RWPE2 (cell line): ENCODE measurements around the gene TRIL.

Source experiments
- ATAC-seq: fragments of 200-7000 bp; cut with Tn5 transposase; 3 replicates; pipeline ENCODE4 v1.9.1; 2021; ENCODE audit warnings: low read depth
- DNase-seq: peaks from one replicate; pipeline ENCODE4 v3.0.0-alpha.2; 2020; ENCODE audit warnings: low spot score
- H3K27ac ChIP-seq: fragments of 450-650 bp; 2 replicates; pipeline ENCODE4 v1.5.1; 2017; ENCODE audit warnings: mild to moderate bottlenecking; ENCODE audit not compliant: poor library complexity, severe bottlenecking
- H3K27me3 ChIP-seq: fragments of 250-450 bp; sonication (Bioruptor Pico); 2 replicates; pipeline ENCODE4 v1.5.1; 2021; ENCODE audit warnings: mild to moderate bottlenecking, moderate library complexity; ENCODE audit not compliant: insufficient read depth, poor library complexity, severe bottlenecking
- H3K36me3 ChIP-seq: fragments of 250-450 bp; sonication (Bioruptor Pico); 2 replicates; pipeline ENCODE4 v1.5.1; 2020; ENCODE audit warnings: low read depth, mild to moderate bottlenecking, moderate library complexity
- H3K4me1 ChIP-seq: fragments of 250-450 bp; sonication (Bioruptor Pico); 2 replicates; pipeline ENCODE4 v1.5.1; 2021; ENCODE audit warnings: mild to moderate bottlenecking, moderate library complexity; ENCODE audit not compliant: insufficient read depth, poor library complexity, severe bottlenecking
- H3K4me3 ChIP-seq: fragments of 250-450 bp; sonication (Bioruptor Pico); 2 replicates; pipeline ENCODE4 v1.5.1; 2021; ENCODE audit warnings: mild to moderate bottlenecking, moderate library complexity; ENCODE audit not compliant: severe bottlenecking
- H3K9me3 ChIP-seq: fragments of 250-450 bp; sonication (Bioruptor Pico); 2 replicates; pipeline ENCODE4 v1.5.1; 2021; ENCODE audit warnings: mild to moderate bottlenecking, moderate library complexity; ENCODE audit not compliant: severe bottlenecking
- CTCF ChIP-seq: fragments of 450-650 bp; IDR thresholded peaks from one replicate; pipeline ENCODE4 v1.5.1; 2017; ENCODE audit warnings: mild to moderate bottlenecking, moderate library complexity; ENCODE audit not compliant: poor library complexity, severe bottlenecking

Gene TRIL

GRCh38 chr7:28954946-28955345 is 3.2 kb downstream of the TRIL start:
- peaks cover 35% of the 10 kb centered on the region for H3K27me3 ChIP-seq
- H3K36me3 ChIP-seq = no peaks in the 10 kb centered on the region
- no peaks in the 10 kb centered on the region for H3K4me1 ChIP-seq
- no peak overlapping the region for H3K27ac ChIP-seq
- ATAC-seq (no peak), DNase-seq (no peak)
- no peak overlapping the region for H3K4me3 ChIP-seq
- TF ChIP-seq CTCF = no peak
- no peaks in the 10 kb centered on the region for H3K9me3 ChIP-seq

- peaks cover 35% of the 10 kb centered on the region for H3K27me3 ChIP-seq
Measured at GRCh38 chr7:28954471-28954870, 3.7 kb downstream of the TRIL start.

GRCh38 chr7:28953633-28954032 is 4.5 kb downstream of the TRIL start:
- no peak for TF ChIP-seq CTCF
- H3K9me3 ChIP-seq = no peaks in the 10 kb centered on the region
- no peaks in the 10 kb centered on the region for H3K36me3 ChIP-seq
- no peak for DNase-seq
- no peak overlapping the region for H3K4me3 ChIP-seq
- ATAC-seq = no peak
- H3K27ac ChIP-seq = no peak overlapping the region
- H3K4me1 ChIP-seq = no peaks in the 10 kb centered on the region
- peaks cover 33% of the 10 kb centered on the region for H3K27me3 ChIP-seq

More at GRCh38 chr7:28954471-28954870, 3.7 kb downstream of the TRIL start:
- DNase-seq = no peak
- H3K9me3 ChIP-seq = no peaks in the 10 kb centered on the region
- no peaks in the 10 kb centered on the region for H3K36me3 ChIP-seq
- H3K27ac ChIP-seq = no peak overlapping the region
- H3K4me1 ChIP-seq = no peaks in the 10 kb centered on the region
- ATAC-seq = no peak
- TF ChIP-seq CTCF = no peak
- no peak overlapping the region for H3K4me3 ChIP-seq

- no peak overlapping the region for H3K4me3 ChIP-seq
- no peaks in the 10 kb centered on the region for H3K36me3 ChIP-seq
- no peaks in the 10 kb centered on the region for H3K9me3 ChIP-seq
- no peaks in the 10 kb centered on the region for H3K27me3 ChIP-seq
- no peaks in the 10 kb centered on the region for H3K4me1 ChIP-seq
- ATAC-seq (no peak), DNase-seq (no peak)
- H3K27ac ChIP-seq = no peak overlapping the region
- no peak for TF ChIP-seq CTCF
Measured at GRCh38 chr7:28942168-28942567, 16.0 kb downstream of the TRIL start.

GRCh38 chr7:28941633-28942032 is 16.5 kb downstream of the TRIL start:
- H3K27me3 ChIP-seq = no peaks in the 10 kb centered on the region
- H3K9me3 ChIP-seq = no peaks in the 10 kb centered on the region
- no peak overlapping the region for H3K27ac ChIP-seq
- no peak for ATAC-seq
- H3K36me3 ChIP-seq = no peaks in the 10 kb centered on the region
- DNase-seq = no peak
- H3K4me3 ChIP-seq = no peak overlapping the region
- TF ChIP-seq CTCF = no peak
- no peaks in the 10 kb centered on the region for H3K4me1 ChIP-seq
